Stimulated activated CD8-positive, alpha-beta memory T cell treated with anti-CD3 and anti-CD28 coated beads, Interleukin-15, amount 100 ng/mL, for 4 hours (primary cell): ENCODE data around the gene SPACDR.
"Not testable (repeated sequence)": the region's sequence is repeated elsewhere in the genome, so short reads cannot be mapped to it uniquely, and the experiment has no call there.

Experiments used
- DNase-seq, 2 donors: peaks; one replicate each; pipeline ENCODE4 v3.0.0-alpha.2; 2020; ENCODE audit warnings: low read depth in 2 of 2

SPACDR gene

GRCh38 chr7:100466653-100467605 lies 2.9 kb upstream of the SPACDR start:
- no peak for DNase-seq

GRCh38 chr7:100465702-100466311 lies 1.7 kb upstream of the SPACDR start:
- no peak for DNase-seq

GRCh38 chr7:100465299-100465698 lies 1.2 kb upstream of the SPACDR start:
- no peak for DNase-seq

- DNase-seq: no peak
Observed at GRCh38 chr7:100464791-100465190, 731 bp upstream of the SPACDR start.

GRCh38 chr7:100457033-100457432 lies 7.0 kb downstream of the SPACDR start:
- DNase-seq: no peak

- no peak for DNase-seq
Observed at GRCh38 chr7:100456562-100456961, 7.5 kb downstream of the SPACDR start.

- DNase-seq: no peak
Observed at GRCh38 chr7:100455206-100455605, 8.9 kb downstream of the SPACDR start.

- DNase-seq: not testable (repeated sequence)
Observed at GRCh38 chr7:100453854-100454253, 10.2 kb downstream of the SPACDR start.

GRCh38 chr7:100452513-100452912 lies 11.5 kb downstream of the SPACDR start:
- no peak for DNase-seq

- DNase-seq: no peak
Observed at GRCh38 chr7:100449190-100449795, 14.8 kb downstream of the SPACDR start.

GRCh38 chr7:100447363-100447762 lies 16.7 kb downstream of the SPACDR start:
- DNase-seq: not testable (repeated sequence)

GRCh38 chr7:100446040-100446439 lies 18.0 kb downstream of the SPACDR start:
- no peak for DNase-seq

GRCh38 chr7:100444311-100445278 lies 19.5 kb downstream of the SPACDR start:
- no peak for DNase-seq

- DNase-seq: no peak
Observed at GRCh38 chr7:100443096-100443840, 20.8 kb downstream of the SPACDR start.

GRCh38 chr7:100441641-100442535 lies 22.2 kb downstream of the SPACDR start:
- DNase-seq: no peak

GRCh38 chr7:100439244-100439643 lies 24.8 kb downstream of the SPACDR start:
- DNase-seq: not testable (repeated sequence)

GRCh38 chr7:100438731-100439130 lies 25.3 kb downstream of the SPACDR start:
- DNase-seq: not testable (repeated sequence)

GRCh38 chr7:100438172-100438571 lies 25.9 kb downstream of the SPACDR start:
- DNase-seq: no peak
